Stimulated activated CD4-positive, alpha-beta T cell treated with anti-CD3 and anti-CD28 coated beads, Interleukin-2, amount 100 ng/mL, for 4 hours (primary cell): ENCODE measurements around the gene ROBO1.
"Not testable (repeated sequence)": the region's sequence is repeated elsewhere in the genome, so short reads cannot be mapped to it uniquely, and the experiment has no call there.

Source experiments
- DNase-seq: peaks from one replicate; pipeline ENCODE4 v3.0.0-alpha.2; 2020; ENCODE audit warnings: low read depth

ROBO1 gene

GRCh38 chr3:78732893-78733292 lies 1034.9 kb downstream of the ROBO1 start:
- DNase-seq: no peak

GRCh38 chr3:78732471-78732870 lies 1035.3 kb downstream of the ROBO1 start:
- DNase-seq: no peak

DNA sequence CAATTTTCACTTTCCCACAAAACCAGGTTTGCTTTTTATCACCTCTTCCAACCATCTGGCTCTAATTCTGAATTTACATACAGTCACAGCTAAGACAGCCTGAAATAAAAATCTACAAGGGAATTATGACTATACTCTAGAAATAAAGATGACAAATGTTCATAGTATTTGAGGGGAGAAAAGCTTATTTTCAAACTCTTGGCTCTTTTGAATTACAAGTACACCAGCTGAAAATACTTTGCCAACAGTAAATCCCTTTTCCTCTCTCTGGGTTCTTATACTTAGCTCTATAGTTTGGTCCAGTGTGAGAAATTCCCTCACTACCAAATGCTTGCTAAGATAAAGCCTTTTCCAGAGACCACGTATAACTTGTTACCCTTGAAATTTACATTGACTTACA lies 1037.9 kb downstream of the ROBO1 start:
- no peak for DNase-seq

DNA sequence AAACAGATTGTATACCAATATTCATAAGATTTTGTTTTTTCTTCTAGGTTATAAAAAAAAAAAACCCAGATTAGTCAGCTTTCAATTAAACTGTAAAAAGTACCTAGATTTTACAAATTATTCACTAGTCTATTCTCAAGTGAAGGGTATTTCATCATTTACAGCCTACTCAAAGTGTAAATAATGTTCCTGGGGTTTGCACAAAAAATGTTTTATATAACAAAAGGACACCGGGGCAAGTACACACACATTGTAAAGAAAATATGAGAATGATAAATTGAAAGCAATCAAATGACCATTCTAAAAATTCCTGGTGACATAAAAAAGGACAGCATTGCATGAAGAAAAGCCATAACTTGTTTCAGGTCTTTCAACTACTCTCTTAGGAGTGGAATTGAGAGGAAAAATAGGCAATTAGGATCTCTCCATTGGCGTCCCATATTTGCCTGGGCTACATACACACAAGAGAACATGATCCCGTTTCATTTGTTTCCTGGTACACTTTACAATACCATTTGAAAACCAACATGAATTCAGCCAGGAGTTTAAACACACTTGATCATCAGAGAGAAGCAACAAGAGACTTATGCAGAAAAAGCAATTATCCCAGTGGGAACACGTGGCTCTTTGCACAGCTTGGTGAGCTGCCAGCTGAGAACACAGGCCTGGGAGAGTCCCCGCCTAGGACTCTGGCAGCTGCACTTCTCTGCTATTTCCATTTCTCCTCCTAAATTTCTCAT lies 1039.2 kb downstream of the ROBO1 start:
- DNase-seq: no peak

GRCh38 chr3:78726545-78726944 lies 1041.3 kb downstream of the ROBO1 start:
- no peak for DNase-seq

DNA sequence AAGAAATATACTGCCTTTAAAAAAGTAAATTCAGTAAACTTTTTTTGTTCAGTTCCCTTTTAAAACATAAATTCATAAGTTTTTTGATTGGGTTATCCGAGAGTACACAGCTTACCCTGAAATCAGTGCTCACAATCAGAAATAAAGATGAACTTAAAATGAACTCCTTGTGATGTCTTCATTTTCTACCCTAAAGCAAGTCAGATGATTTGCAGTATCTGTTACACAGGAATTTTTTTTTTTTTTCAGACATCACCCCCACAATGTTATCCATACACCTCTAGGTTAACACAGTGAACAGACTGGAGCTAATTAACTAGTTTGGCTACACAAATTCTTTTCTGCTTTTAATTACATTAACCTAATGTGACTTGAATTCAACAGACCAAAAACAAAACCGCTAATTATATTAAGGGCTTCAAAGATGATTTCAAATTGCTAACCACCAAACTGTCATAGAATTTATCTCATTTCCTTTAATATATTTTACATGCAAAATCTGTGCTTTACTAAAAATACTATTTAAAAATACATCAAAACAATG lies 1042.0 kb downstream of the ROBO1 start:
- DNase-seq: no peak

DNA sequence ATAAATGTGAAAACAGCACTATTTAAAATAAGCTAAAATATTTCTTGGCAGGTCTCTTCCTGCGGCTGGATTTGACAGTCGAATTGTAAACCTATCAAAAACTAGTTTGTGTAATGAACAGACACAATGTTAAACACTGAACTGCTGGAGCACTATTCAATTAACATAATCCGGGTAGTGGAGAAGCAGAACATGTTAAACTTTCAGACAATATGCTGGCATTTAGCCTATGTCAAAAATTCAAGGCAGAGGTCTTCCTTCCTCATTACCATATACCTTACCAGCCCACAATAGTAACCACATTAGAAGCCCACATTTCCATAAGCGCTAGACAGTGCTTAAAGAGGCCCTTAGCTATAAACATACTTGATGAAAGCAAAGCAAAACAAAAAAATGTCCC lies 1042.9 kb downstream of the ROBO1 start:
- no peak for DNase-seq

DNA sequence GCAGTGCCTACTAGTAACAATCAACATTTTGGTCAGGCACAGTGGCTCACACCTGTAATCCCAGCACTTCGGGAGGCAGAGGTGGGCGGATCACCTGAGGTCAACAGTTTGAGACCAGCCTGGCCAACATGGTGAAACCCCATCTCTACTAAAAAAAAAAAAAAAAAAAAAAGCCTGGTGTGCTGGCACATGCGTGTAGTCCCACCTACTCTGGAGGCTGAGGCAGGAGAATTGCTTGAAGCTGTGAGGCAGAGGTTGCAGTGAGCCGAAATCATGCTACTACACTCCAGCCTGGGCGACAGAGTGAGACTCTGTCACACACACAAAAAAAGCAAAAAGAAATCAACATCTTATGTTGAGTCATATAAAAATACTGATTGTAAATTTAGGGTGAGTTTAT lies 1043.4 kb downstream of the ROBO1 start:
- DNase-seq: not testable (repeated sequence)

GRCh38 chr3:78721771-78722543 lies 1045.8 kb downstream of the ROBO1 start:
- DNase-seq: no peak

- no peak for DNase-seq
These were observed 1049.1 kb downstream of the ROBO1 start for GRCh38 chr3:78718707-78719106.

DNA sequence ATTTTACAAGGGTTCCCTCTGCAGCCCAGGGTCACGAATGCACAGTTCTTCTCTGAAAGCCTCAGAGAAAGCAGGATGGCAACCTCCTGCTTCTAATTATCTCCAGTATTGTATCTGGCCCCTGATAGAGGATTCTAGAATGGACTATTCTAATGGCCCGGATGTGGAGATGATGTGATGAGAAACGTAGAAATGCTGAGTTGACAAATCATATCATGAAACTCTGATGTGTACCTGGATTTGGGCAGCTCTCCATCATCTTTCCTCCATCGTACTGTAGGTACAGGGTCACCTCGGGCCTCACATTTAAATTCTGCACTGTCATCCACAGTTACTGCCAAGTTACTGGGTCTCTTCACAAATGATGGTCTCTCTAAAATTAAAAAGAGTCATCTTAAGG lies 1050.8 kb downstream of the ROBO1 start:
- DNase-seq: no peak

- DNase-seq: no peak
These were observed 1054.9 kb downstream of the ROBO1 start for GRCh38 chr3:78712941-78713340.

GRCh38 chr3:78712270-78712669 lies 1055.5 kb downstream of the ROBO1 start:
- no peak for DNase-seq

DNA sequence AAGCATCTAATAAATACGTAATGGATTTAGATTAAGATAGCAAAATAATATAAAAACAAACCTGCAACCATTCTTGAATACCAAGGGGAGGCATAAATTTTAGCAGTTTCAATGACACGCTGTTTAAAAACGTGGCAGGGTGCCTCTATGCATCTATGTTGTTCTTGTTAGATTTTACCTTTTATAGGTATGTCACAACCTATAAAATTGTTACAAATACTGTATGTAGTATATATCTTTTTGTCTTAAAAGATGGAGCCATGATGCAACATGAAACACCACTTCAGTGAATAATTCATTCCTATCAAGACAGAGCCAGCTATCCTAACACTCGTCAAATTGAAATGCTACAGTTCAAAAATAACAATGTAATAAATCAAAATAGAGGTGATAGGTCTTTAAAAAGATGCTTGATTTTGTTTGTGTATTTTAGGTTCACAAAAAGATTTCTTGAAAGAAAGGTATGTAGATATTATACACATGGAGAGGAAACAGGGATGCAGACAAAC lies 1059.2 kb downstream of the ROBO1 start:
- no peak for DNase-seq

DNA sequence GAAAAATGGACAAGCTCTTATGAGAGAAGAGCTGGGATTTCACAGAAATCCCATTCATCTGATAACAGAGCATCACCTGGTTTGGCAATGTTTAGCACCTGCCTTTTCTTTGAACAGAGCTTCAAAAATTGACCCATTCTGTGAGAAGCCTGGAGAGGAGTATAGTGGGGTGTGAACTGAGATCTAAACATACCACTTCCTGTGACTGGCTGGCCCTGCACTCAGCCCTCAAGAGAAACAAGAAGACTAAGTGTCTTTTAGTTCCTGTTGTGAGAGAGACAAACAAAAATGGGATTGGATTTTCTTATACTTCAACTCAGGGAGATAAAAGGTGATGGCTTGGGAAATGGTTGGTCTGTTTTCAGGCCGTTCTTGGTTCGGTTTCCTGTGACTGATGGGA lies 1060.2 kb downstream of the ROBO1 start:
- DNase-seq: no peak

GRCh38 chr3:78706906-78707523 lies 1060.8 kb downstream of the ROBO1 start:
- DNase-seq: no peak

GRCh38 chr3:78703944-78704343 lies 1063.9 kb downstream of the ROBO1 start:
- no peak for DNase-seq

GRCh38 chr3:78701537-78701936 lies 1066.3 kb downstream of the ROBO1 start:
- DNase-seq: no peak

- no peak for DNase-seq
These were observed 1069.4 kb downstream of the ROBO1 start for GRCh38 chr3:78698431-78698830.

DNA sequence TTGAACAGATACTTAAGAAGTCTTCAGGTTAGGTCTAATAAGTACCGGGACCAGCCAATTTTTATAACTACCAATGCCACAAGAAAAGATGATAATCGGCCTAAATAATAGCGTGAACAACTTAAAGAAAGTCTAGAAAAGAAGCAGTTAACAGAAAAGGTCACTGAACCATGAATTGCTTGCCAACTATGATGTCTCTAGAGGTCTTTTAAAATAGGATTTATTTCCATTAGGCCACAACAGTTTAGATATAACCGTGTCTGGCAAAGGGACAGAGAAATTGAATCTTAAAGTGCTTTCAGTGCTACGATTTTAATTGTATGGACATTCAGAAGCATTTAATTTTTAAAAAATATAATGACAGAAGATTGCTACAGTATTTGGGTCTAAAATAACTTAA lies 1070.4 kb downstream of the ROBO1 start:
- no peak for DNase-seq

- DNase-seq: no peak
These were observed 1077.0 kb downstream of the ROBO1 start for GRCh38 chr3:78690766-78691165.

- DNase-seq: no peak
These were observed 1078.4 kb downstream of the ROBO1 start for GRCh38 chr3:78689378-78689777.

GRCh38 chr3:78687520-78687919 lies 1080.3 kb downstream of the ROBO1 start:
- DNase-seq: no peak
